GM10847 (cell line): ENCODE results near the gene HIP1.

Source experiments
- POLR2A ChIP-seq: IDR thresholded peaks from 2 replicates; pipeline ENCODE4 v1.6.1; 2011; ENCODE audit not compliant: insufficient read length; ENCODE audit errors: extremely low read depth

HIP1 gene

DNA sequence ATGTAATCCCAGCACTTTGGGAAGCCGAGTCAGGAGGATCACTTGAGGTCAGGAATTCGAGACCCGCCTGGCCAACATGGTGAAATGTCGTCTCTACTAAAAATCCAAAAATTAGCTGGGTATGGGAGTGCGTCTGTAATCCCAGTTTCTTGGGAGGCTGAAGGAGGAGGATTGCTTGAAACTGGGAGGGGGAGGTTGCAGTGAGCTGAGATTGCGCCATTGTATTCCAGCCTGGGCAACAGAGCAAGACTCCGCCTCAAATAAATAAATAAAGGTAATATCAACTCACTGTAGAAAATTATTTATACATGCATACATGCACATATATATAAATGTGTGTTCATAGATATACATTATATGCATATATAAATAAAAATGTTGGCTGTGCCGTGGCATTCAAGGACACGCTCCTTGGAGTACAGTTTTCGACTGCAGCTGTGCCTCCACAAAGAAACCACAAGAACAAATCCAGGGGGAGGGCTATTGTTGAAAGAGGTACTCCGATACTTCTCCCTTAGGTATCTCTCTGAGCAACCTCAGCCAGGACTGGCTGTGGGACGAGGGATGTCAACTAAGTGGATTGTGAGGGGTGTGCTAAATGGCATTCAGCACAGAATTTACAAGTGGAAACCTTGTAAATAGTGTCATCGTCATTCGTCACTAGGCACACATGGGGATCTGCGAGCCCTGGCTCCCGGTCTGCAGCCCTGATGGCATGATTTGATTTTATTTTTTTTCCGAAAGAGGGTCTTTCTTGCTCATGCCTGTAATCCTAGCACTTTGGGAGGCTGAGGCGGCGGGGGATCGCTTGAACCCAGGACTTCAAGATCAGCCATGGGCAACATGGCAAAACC lies 49.3 kb downstream of the HIP1 start:
- no peak for TF ChIP-seq POLR2A

DNA sequence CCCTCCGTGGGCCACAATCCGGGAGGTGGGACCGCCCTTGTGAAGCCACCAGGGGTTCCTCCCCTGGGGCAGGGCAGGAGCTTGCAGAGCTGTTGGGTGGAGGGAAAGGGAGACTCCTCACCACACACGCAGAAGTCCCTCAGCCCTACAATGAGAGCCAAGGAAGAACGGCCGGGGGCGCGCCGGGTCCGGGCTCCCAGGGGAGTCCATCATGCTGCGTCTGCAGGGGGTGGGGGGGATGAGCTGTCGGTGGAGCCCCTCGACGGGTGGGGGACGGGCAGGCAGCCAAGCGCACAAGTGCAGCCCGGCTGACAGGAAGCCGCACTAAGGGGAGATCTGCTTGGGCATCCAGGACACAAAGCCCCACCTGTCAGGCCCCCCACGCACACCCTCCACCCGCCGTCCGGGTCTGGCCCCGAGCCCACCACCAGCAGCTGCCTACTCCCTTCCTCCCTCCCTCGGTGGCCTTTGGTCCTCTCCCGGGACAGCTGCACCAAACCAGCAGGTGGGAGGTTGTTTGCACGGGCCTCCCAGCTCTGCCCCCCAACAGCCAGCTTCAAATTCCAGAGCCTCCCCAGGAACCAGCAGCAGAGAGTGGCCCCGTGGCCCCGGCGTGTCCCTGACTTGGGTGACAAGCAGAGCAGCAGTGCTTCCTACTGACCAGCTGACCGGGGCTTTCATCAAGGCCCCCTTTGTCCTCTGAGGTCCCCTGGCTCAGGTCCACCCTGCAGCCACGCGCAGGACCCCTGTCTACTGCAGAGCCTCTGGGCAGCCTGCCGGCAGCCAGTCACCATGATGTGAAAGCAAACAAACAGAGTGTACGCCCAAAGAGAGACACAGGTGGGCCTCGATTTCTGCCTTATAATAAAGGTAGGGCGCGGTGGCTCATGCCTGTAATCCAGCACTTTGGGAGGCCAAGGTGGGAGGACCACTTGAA lies 50.3 kb downstream of the HIP1 start:
- no peak for TF ChIP-seq POLR2A

DNA sequence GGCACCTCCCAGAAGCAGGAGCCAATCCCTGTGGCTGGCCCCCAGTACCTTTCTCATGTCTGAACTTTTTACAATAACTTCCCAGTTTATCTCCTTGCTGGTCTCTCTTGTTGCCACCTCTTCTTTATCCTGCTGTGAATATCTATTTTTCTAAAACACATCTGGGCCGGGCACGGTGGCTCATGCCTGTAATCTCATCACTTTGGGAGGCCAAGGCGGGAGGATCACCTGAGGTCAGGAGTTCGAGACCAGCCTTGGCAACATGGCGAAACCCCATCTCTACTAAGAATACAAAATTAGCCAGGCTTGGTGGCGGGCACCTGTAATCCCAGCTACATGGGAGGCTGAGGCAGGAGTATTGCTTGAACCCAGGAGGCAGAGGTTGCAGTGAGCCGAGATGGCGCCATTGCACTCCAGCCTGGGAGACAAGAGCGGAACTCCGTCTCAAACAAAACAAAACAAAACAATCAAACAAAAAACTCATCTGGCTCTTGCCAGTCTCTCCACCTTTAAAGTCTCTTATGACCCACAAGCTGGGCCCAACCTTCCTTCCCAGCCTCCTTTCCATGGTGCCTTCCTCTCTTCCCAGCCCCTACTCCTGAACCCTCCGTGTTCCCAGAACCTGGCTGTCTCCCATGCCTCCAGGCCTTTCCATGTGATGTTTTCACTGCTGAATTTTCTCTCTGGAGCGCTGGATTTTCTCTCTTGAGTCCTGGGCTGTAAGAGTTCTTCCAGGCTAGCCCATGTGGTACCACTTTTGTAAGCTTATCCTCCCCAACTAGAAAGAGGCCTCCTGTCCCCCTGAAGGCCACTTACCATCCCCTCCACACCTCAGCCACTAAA lies 51.3 kb downstream of the HIP1 start:
- TF ChIP-seq POLR2A: no peak

DNA sequence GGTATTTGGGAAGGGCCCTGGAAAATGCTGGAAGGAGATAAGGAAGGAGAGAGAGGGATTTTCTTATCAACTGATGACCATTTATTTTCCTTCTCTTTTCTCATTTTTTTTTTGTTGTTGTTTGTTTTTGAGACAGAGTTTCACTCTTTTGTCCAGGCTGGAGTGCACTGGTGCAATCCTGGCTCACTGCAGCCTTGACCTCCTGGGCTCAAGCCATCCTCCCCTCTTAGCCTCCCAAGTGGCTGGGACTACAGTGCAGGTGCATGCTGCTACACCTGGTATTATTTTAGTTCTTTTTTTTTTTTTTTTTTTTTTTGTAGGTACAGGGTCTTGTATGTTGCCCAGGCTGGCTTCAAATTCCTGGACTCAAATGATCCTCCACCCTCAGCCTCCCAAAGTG lies 52.2 kb downstream of the HIP1 start:
- no peak for TF ChIP-seq POLR2A

DNA sequence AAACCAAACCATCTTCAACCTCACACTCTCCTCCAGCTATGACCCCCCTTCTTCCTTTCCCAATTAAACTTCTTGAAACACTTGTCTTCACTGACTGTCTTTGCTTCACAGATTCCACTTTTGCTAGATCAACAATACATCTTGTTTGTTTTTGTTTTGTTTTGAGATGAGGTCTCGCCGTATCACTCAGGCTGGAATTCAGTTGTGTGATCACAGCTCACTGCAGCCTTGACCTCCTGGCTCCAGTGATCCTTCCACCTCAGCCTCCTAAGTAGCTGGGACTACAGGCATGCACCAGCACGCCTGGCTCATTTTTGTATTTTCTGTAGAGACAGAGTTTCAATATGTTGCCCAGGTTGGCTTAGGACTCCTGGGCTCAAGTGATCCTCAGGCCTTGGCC lies 59.7 kb downstream of the HIP1 start:
- no peak for TF ChIP-seq POLR2A

DNA sequence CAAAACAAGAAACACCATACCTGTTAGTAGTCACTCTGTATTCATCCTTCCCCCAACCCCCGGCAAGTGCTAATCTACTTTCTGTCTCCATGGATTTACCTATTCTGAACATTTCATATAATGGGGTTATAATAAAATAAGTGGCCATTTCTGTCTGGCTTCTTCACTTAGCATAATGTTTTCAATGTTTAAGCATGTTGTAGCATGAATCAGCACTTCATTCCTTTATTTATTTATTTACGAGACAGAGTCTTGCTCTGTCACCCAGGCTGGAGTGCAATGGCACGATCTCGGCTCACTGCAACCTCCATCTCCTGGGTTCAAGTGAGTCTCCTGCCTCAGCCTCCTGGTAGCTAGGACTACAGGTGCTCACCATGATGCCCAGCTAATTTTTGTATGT lies 69.2 kb downstream of the HIP1 start:
- TF ChIP-seq POLR2A: no peak

DNA sequence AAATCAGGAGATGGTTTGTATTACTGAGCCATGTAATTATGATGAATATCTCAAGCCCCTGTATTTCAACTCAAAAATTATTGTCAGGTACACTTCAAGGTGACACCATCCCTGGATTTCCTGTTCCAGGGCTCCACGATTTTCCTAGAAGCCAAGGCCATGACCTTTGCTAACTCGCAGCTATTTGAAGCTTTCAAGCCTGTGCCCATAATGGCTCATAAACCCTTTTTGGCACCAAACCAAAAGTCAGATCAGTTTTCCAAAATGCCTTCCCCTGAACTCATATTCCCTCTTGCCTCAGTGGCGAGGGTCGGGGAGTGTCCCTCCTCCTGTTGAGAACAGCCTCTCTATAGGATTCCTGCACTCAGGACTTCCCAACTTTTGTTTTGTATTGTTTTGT lies 70.8 kb downstream of the HIP1 start:
- TF ChIP-seq POLR2A: no peak

DNA sequence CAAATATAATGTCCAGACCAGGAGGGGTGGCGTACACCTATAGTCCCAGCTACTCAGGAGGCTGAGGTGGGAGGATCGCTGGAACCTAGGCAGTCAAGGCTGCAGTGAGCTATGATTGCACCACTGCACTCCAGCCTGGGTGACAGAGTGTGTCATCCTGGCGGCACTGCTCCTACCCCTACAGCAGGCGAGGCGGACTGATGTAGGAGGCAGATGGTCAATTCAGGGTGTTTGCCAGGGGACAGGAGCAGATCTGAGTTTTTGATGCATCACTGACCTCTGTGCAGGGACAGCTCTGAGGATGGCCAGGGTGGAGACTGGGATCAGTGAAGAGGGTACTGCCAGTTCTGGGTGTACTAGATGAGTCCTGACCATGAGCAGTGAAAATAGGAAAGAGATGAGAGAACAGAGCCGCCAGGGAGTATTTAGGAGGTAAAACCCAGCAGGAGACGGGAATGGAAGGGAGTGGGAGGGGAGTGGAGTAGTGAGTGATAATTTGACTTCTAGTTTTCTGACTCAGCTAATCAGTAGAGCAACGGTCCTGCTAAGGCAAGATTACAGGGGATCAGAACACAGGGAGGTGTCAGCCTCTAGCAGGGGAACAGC lies 75.3 kb downstream of the HIP1 start:
- TF ChIP-seq POLR2A: no peak

DNA sequence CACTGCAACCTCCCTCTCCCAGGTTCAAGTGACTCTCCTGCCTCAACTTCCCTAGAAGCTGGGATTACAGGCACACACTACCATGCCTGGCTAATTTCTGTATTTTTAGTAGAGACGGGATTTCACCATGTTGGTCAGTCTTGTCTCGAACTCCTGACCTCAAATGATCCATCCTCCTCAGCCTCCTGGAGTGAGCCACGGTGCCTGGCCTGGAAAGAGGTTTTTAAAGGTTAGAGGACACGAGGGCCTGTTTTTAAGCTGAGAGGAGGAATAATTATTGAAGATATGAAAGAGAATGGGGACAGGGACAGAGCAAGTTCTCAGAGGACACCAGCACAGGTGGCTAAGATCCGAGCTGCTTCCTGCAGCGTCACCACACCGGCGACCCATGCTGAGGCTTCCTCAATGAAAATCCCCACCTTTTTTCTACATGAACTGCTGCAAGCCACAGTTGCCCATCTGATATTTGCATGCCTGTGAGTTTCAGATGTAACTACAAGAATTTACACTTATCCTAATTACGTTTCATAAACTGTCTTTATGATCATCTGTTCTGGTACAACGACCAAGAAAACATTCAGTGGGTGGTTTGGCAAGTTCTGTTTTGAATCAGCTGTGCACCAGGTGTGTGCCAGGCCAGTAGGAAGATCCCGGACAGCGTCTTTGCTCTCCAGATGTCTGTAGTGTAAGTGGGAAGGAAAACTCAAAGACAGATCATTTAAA lies 76.0 kb downstream of the HIP1 start:
- no peak for TF ChIP-seq POLR2A

DNA sequence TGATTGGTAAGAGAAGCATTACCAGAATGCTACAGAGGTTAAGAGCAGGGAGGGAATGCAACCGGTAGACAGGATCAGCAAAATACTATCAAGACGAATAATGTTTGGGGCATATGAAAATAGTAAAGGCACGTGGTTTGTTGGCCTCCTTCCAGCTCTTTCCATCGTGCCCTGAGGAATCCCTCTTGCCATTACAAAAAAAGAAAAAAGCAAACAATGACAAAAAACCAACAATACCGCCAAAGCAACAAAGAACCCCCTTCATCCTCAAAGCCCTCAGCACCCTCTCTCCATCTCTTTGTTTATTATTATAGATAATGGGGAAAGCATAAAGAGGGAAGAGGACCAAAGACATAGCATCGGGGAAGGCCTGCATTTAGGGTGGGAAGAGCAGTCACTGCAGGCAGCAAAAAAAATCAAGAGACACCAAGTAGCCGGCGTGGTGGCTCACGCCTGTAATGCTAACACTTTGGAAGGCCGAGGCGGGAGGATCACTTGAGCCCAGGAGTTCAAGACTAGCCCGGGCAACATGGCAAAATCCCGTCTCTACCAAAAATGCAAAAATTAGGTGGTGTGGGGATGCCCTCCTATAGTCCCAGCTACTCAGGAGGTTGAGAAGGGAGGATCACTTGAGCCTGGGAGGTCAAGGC lies 78.0 kb downstream of the HIP1 start:
- no peak for TF ChIP-seq POLR2A

DNA sequence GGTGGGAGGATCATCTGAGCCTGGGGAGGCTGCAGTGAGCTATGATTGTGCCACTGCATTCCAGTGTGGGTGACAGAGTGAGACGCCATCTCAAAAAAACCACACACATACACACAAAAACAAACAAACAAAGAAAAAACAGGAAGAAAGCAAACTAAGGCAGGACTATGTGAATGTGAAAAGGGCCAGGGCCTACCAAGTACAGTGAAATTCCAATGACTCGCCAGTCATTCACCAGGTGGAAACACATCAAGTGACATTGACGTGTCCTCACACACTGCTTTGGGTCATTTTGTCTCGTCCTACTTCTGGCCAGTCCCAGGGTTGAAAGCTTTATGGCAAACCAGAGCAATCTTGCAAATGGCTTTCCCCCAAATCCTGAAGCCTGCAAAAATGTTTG lies 79.9 kb downstream of the HIP1 start:
- TF ChIP-seq POLR2A: no peak

DNA sequence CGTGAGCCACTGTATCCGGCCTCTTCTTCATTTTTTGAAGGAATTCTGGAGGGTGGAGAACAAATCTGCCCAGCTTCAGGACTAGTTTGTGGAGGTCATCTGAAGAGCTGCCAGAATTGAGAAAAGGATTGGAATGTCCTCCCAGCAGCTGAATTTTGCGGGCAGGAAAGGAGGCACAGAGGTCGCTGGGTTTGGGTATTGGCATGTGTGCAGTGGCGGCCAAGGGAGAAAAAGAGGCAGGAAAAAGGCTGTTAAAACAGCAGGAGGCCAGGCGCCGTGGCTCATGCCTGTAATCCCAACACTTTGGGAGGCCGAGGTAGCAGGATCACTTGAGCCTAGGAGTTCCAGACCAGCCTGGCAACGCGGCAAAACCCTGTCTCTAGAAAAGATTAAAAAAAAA lies 80.4 kb downstream of the HIP1 start:
- no peak for TF ChIP-seq POLR2A

DNA sequence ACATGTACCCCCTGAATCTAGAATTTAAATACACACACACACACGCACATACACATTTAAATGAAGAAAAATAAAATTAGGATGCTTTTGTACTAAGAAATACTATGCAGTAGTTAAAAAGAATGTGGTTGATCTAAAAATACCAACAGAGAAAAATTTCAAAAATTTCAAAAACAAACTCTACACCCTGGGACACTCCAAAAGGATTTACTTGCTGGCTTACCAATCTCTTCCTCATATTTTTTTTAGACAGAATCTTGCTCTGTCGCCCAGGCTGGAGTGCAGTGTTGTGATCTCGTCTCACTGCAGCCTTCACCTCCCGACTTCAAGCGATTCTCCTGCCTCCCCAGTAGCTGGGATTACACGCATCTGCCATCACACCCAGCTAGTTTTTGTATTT lies 80.9 kb downstream of the HIP1 start:
- no peak for TF ChIP-seq POLR2A

DNA sequence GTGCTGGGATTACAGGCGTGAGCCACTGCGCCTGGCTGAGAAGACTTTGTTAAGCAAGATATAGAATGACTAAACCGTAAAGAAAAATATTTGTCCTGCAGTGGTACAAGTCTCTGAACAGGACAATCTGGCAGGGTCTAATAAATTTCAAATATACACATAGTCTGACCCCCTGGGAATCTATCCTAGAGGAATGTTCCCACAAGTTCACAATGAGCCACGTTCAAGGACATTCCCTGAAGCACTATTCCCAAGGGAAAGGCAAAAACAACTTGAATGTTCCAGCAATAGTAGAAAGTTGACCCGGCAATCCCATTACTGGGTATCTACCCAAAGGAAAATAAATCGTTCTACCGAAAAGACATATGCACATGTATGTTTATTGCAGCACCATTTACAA lies 82.0 kb downstream of the HIP1 start:
- TF ChIP-seq POLR2A: no peak
